Eye (tissue), 1 donor: ENCODE data around the gene EXOSC9.
A peak's percentile ranks its signal among the peaks of the same experiment; 100 is the strongest.
"Not testable (repeated sequence)": the region's sequence is repeated elsewhere in the genome, so short reads cannot be mapped to it uniquely, and the experiment has no call there.

Source experiments
- DNase-seq: peaks from one replicate; pipeline ENCODE4 v3.0.0-alpha.2; 2015

Gene EXOSC9

GRCh38 chr4:121800961-121801714 lies at the start of gene EXOSC9:
TSS of gene EXOSC9 (plus strand) at chr4:121801323. CDS start at chr4:121801425, 102 bp downstream.
- DNase-seq, result peak; percentile 99

- not testable (repeated sequence) for DNase-seq
Measured at GRCh38 chr4:121752142-121752541, 49.0 kb upstream of the EXOSC9 start.

GRCh38 chr4:121758925-121759568 lies 42.1 kb upstream of the EXOSC9 start:
- no peak for DNase-seq

- no peak for DNase-seq
Measured at GRCh38 chr4:121760205-121760604, 40.9 kb upstream of the EXOSC9 start.

GRCh38 chr4:121764303-121764701 lies 36.8 kb upstream of the EXOSC9 start:
- no peak for DNase-seq

- DNase-seq, result peak; percentile 79
Measured at GRCh38 chr4:121764702-121765367, 36.3 kb upstream of the EXOSC9 start, which contains the start of gene SMIM43. TSS of gene SMIM43 (minus strand) at chr4:121765164. CDS start at chr4:121765105, 59 bp downstream.

- DNase-seq, result peak; percentile 50
Measured at GRCh38 chr4:121765368-121765705, 35.8 kb upstream of the EXOSC9 start.

GRCh38 chr4:121765971-121766538 lies 35.1 kb upstream of the EXOSC9 start:
- DNase-seq, result no peak

- DNase-seq, result peak; percentile 79
Measured at GRCh38 chr4:121767166-121767565, 34.0 kb upstream of the EXOSC9 start.

GRCh38 chr4:121769341-121769740 lies 31.8 kb upstream of the EXOSC9 start:
- DNase-seq, result no peak

GRCh38 chr4:121771869-121772268 lies 29.3 kb upstream of the EXOSC9 start:
- no peak for DNase-seq

GRCh38 chr4:121773883-121774282 lies 27.2 kb upstream of the EXOSC9 start:
- no peak for DNase-seq

GRCh38 chr4:121776610-121777401 lies 24.3 kb upstream of the EXOSC9 start:
- no peak for DNase-seq

GRCh38 chr4:121777625-121778024 lies 23.5 kb upstream of the EXOSC9 start:
- peak; percentile 59 for DNase-seq

- peak; percentile 91 for DNase-seq
Measured at GRCh38 chr4:121778991-121779628, 22.0 kb upstream of the EXOSC9 start.

GRCh38 chr4:121783210-121783609 lies 17.9 kb upstream of the EXOSC9 start:
- DNase-seq, result no peak

- no peak for DNase-seq
Measured at GRCh38 chr4:121784401-121784800, 16.7 kb upstream of the EXOSC9 start.

GRCh38 chr4:121784975-121785374 lies 16.1 kb upstream of the EXOSC9 start:
- no peak for DNase-seq

- no peak for DNase-seq
Measured at GRCh38 chr4:121785479-121785878, 15.6 kb upstream of the EXOSC9 start.

- DNase-seq, result no peak
Measured at GRCh38 chr4:121786221-121786620, 14.9 kb upstream of the EXOSC9 start.

GRCh38 chr4:121788896-121789295 lies 12.2 kb upstream of the EXOSC9 start:
- no peak for DNase-seq

- no peak for DNase-seq
Measured at GRCh38 chr4:121789455-121789854, 11.7 kb upstream of the EXOSC9 start.
